Lower leg skin (tissue), 4 donors: ENCODE data around the gene ASTN1. TPM values are rescaled to one million over a fixed set of nuclear protein-coding genes. Genes with fewer than 3 reads are reported as not detected.
A peak's percentile ranks its signal among the peaks of the same experiment; 100 is the strongest.

Experiments
- DNase-seq, 2 donors: peaks; one replicate each; pipeline ENCODE4 v3.0.0-alpha.2; 2019; ENCODE audit warnings: low spot score in 2 of 2
- H3K4me3 ChIP-seq: fragments of 200-600 bp; sonication (generic); 2 replicates; pipeline ENCODE4 v1.5.1; 2017; ENCODE audit warnings: mild to moderate bottlenecking, low read depth; ENCODE audit not compliant: poor library complexity, severe bottlenecking
- CTCF ChIP-seq, 3 donors: fragments of 450-650 bp; IDR thresholded peaks; one replicate each; pipeline ENCODE4 v1.5.1; 2016; ENCODE audit warnings: antibody characterized with exemption in 3 of 3, mild to moderate bottlenecking in 3 of 3, moderate library complexity in 2 of 3
- POLR2A ChIP-seq, 2 donors: fragments of 450-650 bp; IDR thresholded peaks; one replicate each; pipeline ENCODE4 v1.6.1; 2016 to 2017; ENCODE audit warnings: antibody characterized with exemption in 2 of 2, mild to moderate bottlenecking in 1 of 2, moderate library complexity in 1 of 2
- WGBS, 2 donors: methylation state at CpG; one replicate each; pipeline ENCODE4 v1.1.5; 2018; 5-methylcytosine and 5-hydroxymethylcytosine counted together
- intact Hi-C: fragments of 100-400 bp; cut with DNase I; formaldehyde crosslinking; loops from one replicate; pipeline ENCODE4 v1.15.0; 2023; ENCODE audit warnings: low total_unique reads
- total RNA-seq, 4 donors: library from RNA; depleted of rRNA; stranded (reverse); fragments of >200 nt; gene quantifications; one replicate each; pipeline ENCODE4 v1.1.0, GENCODE V29; 2016

The ASTN1 gene
- total RNA-seq, 4 donors from 2014 or later = 0.10 to 0.26 TPM; not detected in 2

DNA sequence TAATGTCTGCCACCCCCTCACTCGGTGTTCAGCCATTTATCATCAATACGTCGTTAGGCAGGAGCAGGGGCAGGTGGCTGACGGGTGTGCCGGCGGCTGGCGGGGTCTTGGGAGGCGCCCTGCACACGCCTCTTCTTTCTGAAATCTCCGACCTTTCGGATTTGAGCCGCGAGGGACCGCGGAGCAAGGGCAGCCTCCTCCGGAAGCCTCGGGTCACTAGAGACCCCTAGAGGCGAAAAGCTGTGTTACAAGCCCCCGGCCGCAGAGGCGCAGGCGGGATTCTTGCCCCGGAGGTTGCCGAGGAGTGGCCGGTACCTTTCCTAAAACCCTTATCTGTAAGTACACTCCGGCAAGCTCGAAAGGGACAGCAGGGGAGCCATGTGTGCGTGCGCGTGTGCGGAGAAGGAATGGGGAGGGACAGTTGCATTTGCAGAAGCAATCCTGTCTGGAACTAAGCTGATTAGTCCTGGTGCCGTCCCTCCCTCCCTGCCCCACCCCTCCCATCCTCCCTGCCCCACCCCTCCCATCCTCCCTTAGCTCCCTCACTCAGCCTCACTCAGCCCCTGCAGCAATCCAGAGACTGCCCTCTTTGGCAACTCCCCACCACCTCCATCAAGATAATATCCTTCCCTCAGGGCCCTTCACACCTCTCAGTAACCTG is 17.2 kb upstream of the ASTN1 start:
- TF ChIP-seq POLR2A (IDR thresholded peaks at IDR 0.05) (no peak), CTCF (IDR thresholded peaks at IDR 0.05) (no peak)
- DNase-seq = peak in 1 of 2 donors; percentile 88
- H3K4me3 ChIP-seq = no peak overlapping the region
- 0 to 2% methylated on average over 18 to 32 of the region's 32 CpGs for WGBS, 2 donors
- intact Hi-C loops = no loop called here

DNA sequence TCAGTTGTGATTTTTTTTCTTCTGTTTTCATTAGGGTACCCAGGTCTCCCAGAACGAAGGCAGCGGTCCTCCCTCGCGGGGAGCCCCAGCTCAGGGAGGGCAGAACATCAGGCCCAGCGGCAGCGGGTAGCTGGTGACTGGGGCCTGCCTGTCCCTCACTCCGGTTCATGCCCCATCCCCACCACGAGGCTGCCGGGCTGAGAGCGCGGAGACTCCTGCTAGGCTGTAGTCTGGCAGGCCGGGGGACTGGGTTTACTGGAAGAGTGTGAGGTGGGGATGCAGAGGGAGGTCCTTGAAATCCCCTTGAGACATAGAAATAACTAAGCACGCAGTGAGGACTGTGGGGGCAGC is 16.7 kb upstream of the ASTN1 start:
- intact Hi-C loops = no loop called here
- TF ChIP-seq POLR2A (IDR thresholded peaks at IDR 0.05) = no peak
- peak in 1 of 2 donors; percentile 82 for DNase-seq
- WGBS, 2 donors = 21 to 33% methylated on average over 12 to 13 of the region's 13 CpGs
- H3K4me3 ChIP-seq = no peak overlapping the region

GRCh38 chr1:177174921-177175634 is 10.6 kb upstream of the ASTN1 start:
- no peak overlapping the region for H3K4me3 ChIP-seq
- no peak for DNase-seq
- 64 to 65% methylated on average over 6 of the region's 6 CpGs for WGBS, 2 donors
- intact Hi-C loops = no loop called here
- TF ChIP-seq POLR2A (IDR thresholded peaks at IDR 0.05) (no peak), CTCF (IDR thresholded peaks at IDR 0.05) (no peak)

DNA sequence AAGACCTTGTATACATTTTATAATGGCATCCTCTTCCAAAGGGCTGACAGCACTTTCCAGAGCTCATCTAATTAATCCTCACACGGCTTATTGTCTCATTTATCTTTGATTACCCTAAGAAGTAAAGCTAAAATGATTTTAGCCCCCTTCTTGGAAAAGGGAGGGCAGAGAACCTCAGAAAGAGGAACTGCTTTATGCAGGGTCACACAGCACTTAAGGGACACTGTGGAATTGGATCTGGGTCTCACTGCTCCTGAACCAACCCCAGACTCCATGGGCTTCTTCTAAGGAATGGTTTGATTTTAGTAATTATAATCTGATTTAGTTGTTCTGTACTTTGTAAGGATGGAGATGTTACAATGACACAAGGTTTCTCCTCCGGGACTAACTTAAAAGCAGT is 9.5 kb upstream of the ASTN1 start:
- 86% methylated on average over 2 of the region's 2 CpGs for whole genome bisulfite sequencing, 2 donors

GRCh38 chr1:177172866-177173265 is 8.4 kb upstream of the ASTN1 start:
- no peak for TF ChIP-seq POLR2A (IDR thresholded peaks at IDR 0.05)
- no peak for TF ChIP-seq CTCF (IDR thresholded peaks at IDR 0.05)
- no peak for DNase-seq
- intact Hi-C loops = no loop called here
- no peak overlapping the region for H3K4me3 ChIP-seq
- 82 to 90% methylated on average over 3 of the region's 3 CpGs for WGBS, 2 donors

More for the DNA sequence above, 9.5 kb upstream of the ASTN1 start:
- intact Hi-C loops = no loop called here
- DNase-seq = no peak
- no peak overlapping the region for H3K4me3 ChIP-seq
- TF ChIP-seq CTCF (IDR thresholded peaks at IDR 0.05) = no peak
- no peak for TF ChIP-seq POLR2A (IDR thresholded peaks at IDR 0.05)

DNA sequence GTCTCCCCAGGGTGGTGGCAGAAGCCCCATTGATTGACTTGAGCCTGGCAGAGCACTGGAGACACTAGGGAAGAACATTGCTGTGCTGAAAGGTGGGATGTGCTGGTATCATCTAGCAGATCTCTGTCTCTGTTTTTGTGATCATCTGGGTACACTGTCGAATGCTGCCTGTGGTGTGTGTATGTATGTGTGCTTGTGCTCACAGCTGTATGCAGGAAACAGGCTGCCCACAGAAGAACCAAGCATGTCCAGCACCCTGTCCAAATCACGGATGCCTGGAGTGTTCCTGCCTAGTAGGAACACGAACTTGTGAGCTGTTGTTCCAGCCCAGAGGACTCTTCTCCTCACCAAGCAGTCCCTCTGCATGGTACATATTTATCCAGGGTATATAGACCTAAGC is 7.8 kb upstream of the ASTN1 start:
- 60 to 80% methylated on average over 3 of the region's 3 CpGs for WGBS, 2 donors
- no peak for DNase-seq
- TF ChIP-seq POLR2A (IDR thresholded peaks at IDR 0.05) = no peak
- no peak overlapping the region for H3K4me3 ChIP-seq
- intact Hi-C loops = no loop called here
